Measurements from ENCODE around the gene LATS2. TPM values are rescaled to one million over a fixed set of nuclear protein-coding genes. Genes with fewer than 3 reads are reported as not detected.

Gene LATS2
- total RNA-seq, 1 donor from 2014 or later: 25.8 TPM

- H3K27ac ChIP-seq: no peak overlapping the region
- intact Hi-C loops (cut with DNase I): no loop called here
- no peaks in the 10 kb centered on the region for H3K27me3 ChIP-seq
- peaks cover 75% of the 10 kb centered on the region for H3K4me1 ChIP-seq
- no peak for TF ChIP-seq POLR2A (IDR thresholded peaks at IDR 0.05)
- no peak for TF ChIP-seq POLR2AphosphoS5 (IDR thresholded peaks at IDR 0.05; ENCODE audit: insufficient read depth in 1 of 2, low read depth in 1 of 2)
- no peak for TF ChIP-seq CTCF (IDR thresholded peaks at IDR 0.05)
- no peak for DNase-seq (ENCODE audit: extremely low spot score in 2 of 2)
- H3K36me3 ChIP-seq: no peaks in the 10 kb centered on the region
- no peak overlapping the region for H3K4me3 ChIP-seq
- no peaks in the 10 kb centered on the region for H3K9me3 ChIP-seq
These were observed 25.9 kb downstream of the LATS2 start for GRCh38 chr13:21035498-21035897.

- no peak for DNase-seq (ENCODE audit: extremely low spot score in 2 of 2)
- Histone ChIP-seq H3K4me1 (peaks cover 70% of the 10 kb centered on the region), H3K27ac (peak overlapping the region; percentile 78), H3K4me3 (peak overlapping the region in 1 of 2 donors; percentile 7), H3K9me3 (no peaks in the 10 kb centered on the region), H3K27me3 (no peaks in the 10 kb centered on the region), H3K36me3 (no peaks in the 10 kb centered on the region)
- intact Hi-C loops (cut with DNase I): no loop called here
- TF ChIP-seq POLR2AphosphoS5 (IDR thresholded peaks at IDR 0.05; ENCODE audit: insufficient read depth in 1 of 2, low read depth in 1 of 2): no peak
- no peak for TF ChIP-seq CTCF (IDR thresholded peaks at IDR 0.05)
These were observed 26.7 kb downstream of the LATS2 start for GRCh38 chr13:21034603-21035191.

DNA sequence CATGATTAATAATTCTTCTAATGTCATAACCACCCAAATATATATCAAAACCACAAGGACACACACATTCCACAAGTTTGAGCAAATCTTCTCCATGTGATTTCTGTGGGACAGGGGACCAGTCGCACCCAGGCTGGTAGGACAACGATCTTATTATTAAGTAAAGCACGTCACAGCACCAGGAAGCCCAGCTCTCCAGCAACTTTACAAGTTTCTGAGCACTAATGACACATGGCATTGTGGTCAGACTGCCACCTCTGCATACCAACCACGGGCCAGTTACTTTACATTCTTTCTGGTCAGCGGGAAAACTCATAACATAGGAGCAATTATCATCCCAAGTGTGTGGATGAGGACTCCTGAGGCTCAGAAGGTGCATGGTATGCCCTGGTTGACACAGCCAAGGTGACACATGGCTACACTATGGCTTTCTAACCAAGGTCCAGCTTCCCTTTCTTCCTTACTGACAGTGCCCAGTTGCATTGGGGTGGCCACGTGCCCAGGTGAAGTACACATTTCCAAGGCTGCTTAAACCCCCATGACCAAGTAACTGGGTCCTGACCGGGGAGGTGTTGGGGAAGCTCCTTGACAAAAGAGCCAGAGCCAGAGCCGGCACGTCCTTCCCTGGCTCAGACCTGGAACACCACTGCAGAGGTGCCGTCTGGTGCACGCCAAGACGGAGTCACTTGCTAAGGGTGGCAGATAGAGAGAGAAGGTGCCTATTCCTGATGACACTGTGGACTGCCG, 27.4 kb downstream of the LATS2 start:
- Histone ChIP-seq H3K36me3 (no peaks in the 10 kb centered on the region), H3K27me3 (no peaks in the 10 kb centered on the region), H3K27ac (peak overlapping the region; percentile 78), H3K9me3 (no peaks in the 10 kb centered on the region), H3K4me1 (peaks cover 63% of the 10 kb centered on the region), H3K4me3 (peak overlapping the region in 1 of 2 donors; percentile 7)
- TF ChIP-seq POLR2AphosphoS5 (IDR thresholded peaks at IDR 0.05; ENCODE audit: insufficient read depth in 1 of 2, low read depth in 1 of 2): peak in 1 of 2 donors; percentile 15
- TF ChIP-seq CTCF (IDR thresholded peaks at IDR 0.05): no peak
- intact Hi-C loops (cut with DNase I): no loop called here
- no peak for DNase-seq (ENCODE audit: extremely low spot score in 2 of 2)

- DNase-seq (ENCODE audit: extremely low spot score in 2 of 2): no peak
- no peak overlapping the region for H3K4me3 ChIP-seq
- H3K4me1 ChIP-seq: peaks cover 58% of the 10 kb centered on the region
These were observed 28.1 kb downstream of the LATS2 start for GRCh38 chr13:21033212-21033840.

DNA sequence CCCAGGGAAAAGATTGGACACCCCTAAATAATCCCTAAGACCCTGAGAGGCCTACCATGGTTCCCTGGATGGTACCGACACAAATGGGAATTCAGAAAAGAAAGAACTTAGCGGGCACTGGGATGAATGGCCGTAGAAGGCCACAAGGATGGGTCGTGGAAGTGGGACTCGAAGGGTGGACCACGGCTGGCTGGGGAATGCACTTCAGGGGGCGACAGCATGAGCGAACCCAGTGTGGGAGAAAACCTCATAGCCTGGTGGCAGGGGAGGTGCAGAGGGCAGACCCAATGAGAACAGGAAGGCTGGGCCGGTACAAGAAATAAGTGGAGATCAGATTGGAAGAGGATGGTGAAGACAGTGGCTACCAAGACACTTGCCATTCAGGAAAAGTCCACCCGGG, 28.7 kb downstream of the LATS2 start:
- DNase-seq (ENCODE audit: extremely low spot score in 2 of 2): no peak
- intact Hi-C loops (cut with DNase I): no loop called here
- Histone ChIP-seq H3K4me1 (peaks cover 52% of the 10 kb centered on the region), H3K36me3 (no peaks in the 10 kb centered on the region), H3K27ac (peak overlapping the region; percentile 78), H3K27me3 (no peaks in the 10 kb centered on the region), H3K9me3 (no peaks in the 10 kb centered on the region), H3K4me3 (no peak overlapping the region)
- no peak for TF ChIP-seq CTCF (IDR thresholded peaks at IDR 0.05)
- no peak for TF ChIP-seq POLR2A (IDR thresholded peaks at IDR 0.05)
- TF ChIP-seq POLR2AphosphoS5 (IDR thresholded peaks at IDR 0.05; ENCODE audit: insufficient read depth in 1 of 2, low read depth in 1 of 2): no peak

More at GRCh38 chr13:21033212-21033840, 28.1 kb downstream of the LATS2 start:
- intact Hi-C loops (cut with DNase I): no loop called here
- no peaks in the 10 kb centered on the region for H3K27me3 ChIP-seq
- TF ChIP-seq POLR2A (IDR thresholded peaks at IDR 0.05): no peak
- peak in 1 of 2 donors; percentile 90 for TF ChIP-seq POLR2AphosphoS5 (IDR thresholded peaks at IDR 0.05; ENCODE audit: insufficient read depth in 1 of 2, low read depth in 1 of 2)
- no peaks in the 10 kb centered on the region for H3K9me3 ChIP-seq
- peak overlapping the region; percentile 78 for H3K27ac ChIP-seq
- no peaks in the 10 kb centered on the region for H3K36me3 ChIP-seq
